Activated CD4-positive, alpha-beta T cell treated with anti-CD3 and anti-CD28 coated beads, Interleukin-2, amount 50 U/mL, for 48 hours (primary cell): ENCODE data around the gene CCNDBP1.
"Not testable (repeated sequence)": the region's sequence is repeated elsewhere in the genome, so short reads cannot be mapped to it uniquely, and the experiment has no call there.

ENCODE experiments used
- DNase-seq, 2 experiments: peaks; one replicate each; pipeline ENCODE4 v3.0.0-alpha.2; 2020

CCNDBP1 gene

GRCh38 chr15:43185157-43186002, at the start of gene CCNDBP1:
TSS of gene CCNDBP1 (plus strand) at chr15:43185403. CDS start at chr15:43185499, 96 bp downstream.
- DNase-seq, result peak; percentile 97 to 98

- DNase-seq, result no peak
These were observed 41.8 kb upstream of the CCNDBP1 start for GRCh38 chr15:43143203-43143941.

- no peak for DNase-seq
These were observed 40.7 kb upstream of the CCNDBP1 start for GRCh38 chr15:43144512-43144911.

- DNase-seq, result no peak
These were observed 39.0 kb upstream of the CCNDBP1 start for GRCh38 chr15:43146184-43146583.

GRCh38 chr15:43150191-43150929, 34.8 kb upstream of the CCNDBP1 start:
- no peak for DNase-seq

GRCh38 chr15:43151688-43152087, 33.5 kb upstream of the CCNDBP1 start:
- no peak for DNase-seq

- DNase-seq, result no peak
These were observed 31.9 kb upstream of the CCNDBP1 start for GRCh38 chr15:43153269-43153668.

GRCh38 chr15:43165801-43166325, 19.3 kb upstream of the CCNDBP1 start:
- DNase-seq, result no peak

- DNase-seq, result not testable (repeated sequence)
These were observed 17.9 kb upstream of the CCNDBP1 start for GRCh38 chr15:43167261-43167660.

GRCh38 chr15:43168192-43169107, 16.8 kb upstream of the CCNDBP1 start:
- no peak for DNase-seq

- no peak for DNase-seq
These were observed 15.3 kb upstream of the CCNDBP1 start for GRCh38 chr15:43169888-43170287.

- DNase-seq, result not testable (repeated sequence)
These were observed 9.4 kb upstream of the CCNDBP1 start for GRCh38 chr15:43175656-43176309.

- DNase-seq, result not testable (repeated sequence)
These were observed 8.1 kb upstream of the CCNDBP1 start for GRCh38 chr15:43177147-43177546.

- no peak for DNase-seq
These were observed 1.9 kb upstream of the CCNDBP1 start for GRCh38 chr15:43183270-43183669.

GRCh38 chr15:43184407-43185124, 637 bp upstream of the CCNDBP1 start:
- no peak for DNase-seq

GRCh38 chr15:43186003-43186353, 775 bp downstream of the CCNDBP1 start:
- DNase-seq, result no peak

- DNase-seq, result no peak
These were observed 2.4 kb downstream of the CCNDBP1 start for GRCh38 chr15:43187544-43188155.

GRCh38 chr15:43189296-43189695, 4.1 kb downstream of the CCNDBP1 start:
- DNase-seq, result no peak

- DNase-seq, result no peak
These were observed 5.0 kb downstream of the CCNDBP1 start for GRCh38 chr15:43190178-43190577.

- no peak for DNase-seq
These were observed 8.5 kb downstream of the CCNDBP1 start for GRCh38 chr15:43193710-43194109.
